GM19397 (cell line): ENCODE data around the gene SPATA31D4.

ENCODE experiments used
- ATAC-seq: cut with Tn5 transposase; IDR thresholded peaks from one replicate; pipeline ENCODE4 v1.9.1; 2021; ENCODE audit warnings: mild to moderate bottlenecking, moderate library complexity; ENCODE audit not compliant: unreplicated experiment

SPATA31D4 gene

DNA sequence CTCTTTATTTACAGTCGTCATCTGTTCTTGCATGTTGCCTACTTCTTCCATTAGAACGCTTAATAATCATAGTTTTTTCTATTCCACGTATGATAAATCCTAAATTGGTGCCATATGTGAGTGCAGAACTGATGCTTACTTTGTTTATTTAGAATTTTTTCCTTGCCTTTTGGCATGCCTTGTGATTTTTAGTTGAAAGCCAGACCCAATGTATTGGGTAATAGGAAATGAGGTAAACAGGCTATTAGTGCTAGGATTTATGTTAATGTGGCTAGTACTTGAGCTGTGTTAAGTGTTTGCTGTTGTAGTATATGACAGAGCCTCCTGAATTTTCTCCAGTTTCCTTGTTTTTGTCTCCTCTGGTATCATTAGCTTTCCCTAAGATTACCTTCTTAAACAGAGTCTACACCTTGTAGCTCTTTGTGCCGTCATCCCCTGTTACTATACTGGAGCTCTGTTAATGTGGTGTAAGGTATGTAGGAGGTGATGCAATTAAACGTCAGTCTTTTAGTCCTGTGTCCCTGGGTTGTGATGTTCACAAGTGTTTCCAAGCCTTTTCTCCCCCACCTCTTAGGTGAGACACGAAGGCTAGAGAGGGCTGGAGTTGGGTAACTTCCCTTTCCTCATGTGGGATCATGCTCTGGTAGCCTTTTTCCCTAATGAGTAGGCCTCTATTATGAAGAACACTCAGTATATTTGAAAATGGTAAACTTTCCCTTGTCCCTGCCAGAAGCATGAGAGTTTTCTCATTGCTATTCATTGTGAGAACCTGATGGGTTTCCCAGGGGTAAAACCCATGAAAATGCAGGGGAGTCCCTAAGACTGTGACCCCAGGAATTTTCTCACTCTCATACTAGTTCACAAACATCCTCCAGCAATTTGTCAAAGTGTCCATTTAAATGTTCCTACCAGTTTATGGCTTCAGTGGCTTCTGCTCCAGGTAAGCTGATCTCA lies 36.3 kb downstream of the SPATA31D4 start:
- ATAC-seq = no peak

DNA sequence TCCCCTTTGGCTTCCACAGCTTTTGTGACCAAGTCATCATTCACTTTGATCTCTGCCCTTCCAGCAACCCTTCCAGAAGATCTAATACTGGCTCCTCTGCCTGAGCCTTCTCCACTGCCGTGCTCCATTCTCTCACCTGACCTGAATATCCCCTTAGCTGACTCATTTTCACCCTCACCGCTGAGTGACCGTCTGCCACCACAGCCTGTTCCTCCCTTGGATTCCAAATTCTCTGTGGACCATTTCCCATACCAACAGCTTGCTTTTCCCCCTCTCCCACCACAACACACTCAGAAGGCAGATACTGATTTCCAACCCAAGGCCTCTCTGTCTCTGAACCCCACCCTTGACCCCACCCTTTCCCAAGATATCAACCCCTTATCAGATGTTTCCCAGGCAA lies 39.8 kb downstream of the SPATA31D4 start:
- ATAC-seq = no peak

DNA sequence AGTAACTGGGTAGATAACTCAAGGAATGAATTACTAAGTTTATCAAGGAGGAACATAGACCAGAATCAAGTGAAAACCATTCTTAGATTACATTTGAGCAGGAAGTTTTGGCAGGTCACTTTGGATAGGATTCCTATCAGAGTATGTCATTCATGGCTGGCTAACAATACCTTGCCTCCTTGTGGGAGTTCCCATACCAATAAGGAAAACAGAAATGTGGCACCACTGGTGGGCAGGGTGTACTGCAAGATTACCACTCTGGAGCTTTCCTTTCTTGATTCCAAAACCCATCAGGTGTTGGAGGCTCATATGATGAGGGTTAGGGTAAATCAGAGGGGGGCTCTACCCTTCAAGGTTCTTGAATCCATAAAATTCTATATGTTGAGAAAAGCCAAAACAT lies 41.7 kb downstream of the SPATA31D4 start:
- ATAC-seq = no peak

DNA sequence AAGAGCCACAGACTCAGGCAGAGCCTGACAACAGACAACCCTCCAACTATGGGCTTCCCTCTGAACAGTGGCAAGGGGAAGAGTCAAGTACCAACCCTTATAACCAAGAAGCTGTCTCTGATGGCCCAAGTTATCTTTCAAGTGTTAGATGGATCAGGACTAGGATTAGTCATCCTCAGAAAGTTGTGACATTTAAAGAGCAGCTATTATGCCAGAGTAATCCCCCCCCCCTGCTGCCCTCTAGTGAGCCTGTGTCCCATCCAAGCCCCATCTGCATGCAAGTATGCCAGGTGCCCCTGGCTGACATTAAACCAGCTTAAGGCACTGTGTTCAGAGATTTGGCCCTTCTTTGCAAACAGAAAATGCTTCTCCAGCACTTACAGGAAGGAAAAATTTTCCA lies 43.5 kb downstream of the SPATA31D4 start:
- ATAC-seq = no peak

DNA sequence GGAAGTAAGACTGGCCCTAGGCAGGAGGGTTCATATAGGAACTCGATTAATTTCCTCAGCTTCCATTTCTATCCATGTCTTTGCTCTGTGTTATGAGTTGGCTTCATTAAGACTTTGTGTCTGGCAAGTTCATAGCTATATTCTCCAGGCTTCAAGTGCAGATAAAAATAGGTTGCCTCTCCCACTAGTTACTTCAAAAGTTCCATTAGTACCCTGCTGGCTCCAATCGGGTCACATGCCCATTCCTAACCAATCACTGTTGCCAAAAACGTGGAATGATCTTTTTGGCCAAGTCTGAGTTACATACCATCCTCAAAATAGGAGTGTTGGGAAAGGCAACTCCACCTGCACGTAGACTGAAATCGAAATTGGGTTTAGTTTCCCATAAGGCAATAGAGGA lies 46.5 kb downstream of the SPATA31D4 start:
- no peak for ATAC-seq

DNA sequence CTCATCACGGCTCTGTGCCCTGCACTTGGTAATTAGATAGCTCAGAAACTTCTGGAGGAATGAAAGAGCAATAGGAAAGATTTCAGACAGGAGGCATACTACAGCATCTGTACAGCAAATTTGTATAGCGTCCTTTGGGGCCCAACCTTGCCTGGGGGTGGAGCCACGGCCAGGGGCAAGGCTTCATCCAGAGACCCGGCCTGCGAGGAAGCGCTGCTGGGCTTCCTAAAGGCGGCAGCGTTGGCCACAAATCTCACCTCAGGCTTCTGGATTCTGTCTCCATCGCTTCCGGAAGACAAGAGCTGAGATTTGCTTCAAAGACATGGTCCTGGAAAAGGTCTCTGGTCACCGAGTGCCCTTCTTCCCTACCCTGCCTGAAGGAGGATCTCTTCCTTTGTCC lies 48.1 kb downstream of the SPATA31D4 start:
- no peak for ATAC-seq

DNA sequence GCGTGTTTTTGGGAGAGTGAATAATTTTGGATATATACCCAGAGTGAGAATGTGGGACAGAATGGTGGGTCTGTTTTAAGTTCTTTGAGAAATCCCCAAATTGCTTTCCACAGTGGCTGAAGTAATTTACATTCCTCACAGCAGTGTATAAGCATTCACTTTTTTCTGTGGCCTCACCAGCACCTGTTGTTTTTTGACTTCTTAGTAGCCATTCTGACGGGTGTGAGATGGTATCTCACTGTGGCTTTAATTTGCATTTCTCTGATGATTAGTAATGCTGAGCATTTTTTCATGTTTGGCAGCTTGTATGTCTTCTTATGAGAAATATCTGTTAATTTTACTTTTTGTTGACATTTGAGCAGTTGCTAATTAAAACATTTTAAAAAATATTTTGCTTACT lies 51.0 kb downstream of the SPATA31D4 start:
- peak; percentile 72 for ATAC-seq

DNA sequence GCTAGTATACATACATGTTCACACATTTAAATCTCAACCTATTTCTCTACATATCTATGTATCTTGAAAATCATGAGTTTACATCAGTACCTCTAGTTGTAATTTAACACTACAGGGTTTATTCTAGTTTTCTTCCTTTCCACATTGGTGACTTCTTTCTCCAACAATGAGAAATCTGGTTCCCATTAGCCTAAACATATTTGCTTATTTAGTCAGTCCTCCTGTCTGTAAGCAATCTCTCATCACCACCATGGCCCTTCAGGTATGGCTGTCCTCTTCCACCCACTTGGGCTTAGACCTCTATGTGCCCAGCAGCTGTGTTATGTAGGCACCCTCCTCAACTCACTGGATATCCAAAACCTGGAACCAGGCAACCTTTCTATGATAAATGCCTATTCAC lies 52.3 kb downstream of the SPATA31D4 start:
- no peak for ATAC-seq

DNA sequence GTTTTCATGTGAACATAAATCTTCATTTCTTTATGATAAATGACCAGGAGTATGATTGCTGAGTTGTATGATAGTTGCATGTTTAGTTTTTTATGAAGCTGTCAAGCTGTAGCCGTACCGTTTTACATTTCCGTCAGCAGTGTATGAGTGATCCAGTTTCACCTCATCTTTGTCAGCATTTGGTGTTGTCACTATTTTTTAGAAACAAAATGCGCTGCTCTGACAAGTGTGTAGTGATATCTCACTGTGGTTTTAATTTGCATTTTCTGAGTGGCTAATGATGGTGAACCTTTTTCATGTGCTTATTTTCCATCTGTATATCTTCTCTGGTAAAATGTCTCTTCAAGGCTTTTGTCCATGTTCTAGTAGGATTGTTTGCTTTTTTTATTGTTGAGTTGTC lies 53.7 kb downstream of the SPATA31D4 start:
- ATAC-seq = no peak
